Measurements from ENCODE around the gene PTPRE. TPM values are rescaled to one million over a fixed set of nuclear protein-coding genes. Genes with fewer than 3 reads are reported as not detected.

Gene PTPRE
- total and polyA plus RNA-seq, 2 of the 4 experiments (the other 2 are of a cell fraction) = 0.34 to 0.54 TPM

DNA sequence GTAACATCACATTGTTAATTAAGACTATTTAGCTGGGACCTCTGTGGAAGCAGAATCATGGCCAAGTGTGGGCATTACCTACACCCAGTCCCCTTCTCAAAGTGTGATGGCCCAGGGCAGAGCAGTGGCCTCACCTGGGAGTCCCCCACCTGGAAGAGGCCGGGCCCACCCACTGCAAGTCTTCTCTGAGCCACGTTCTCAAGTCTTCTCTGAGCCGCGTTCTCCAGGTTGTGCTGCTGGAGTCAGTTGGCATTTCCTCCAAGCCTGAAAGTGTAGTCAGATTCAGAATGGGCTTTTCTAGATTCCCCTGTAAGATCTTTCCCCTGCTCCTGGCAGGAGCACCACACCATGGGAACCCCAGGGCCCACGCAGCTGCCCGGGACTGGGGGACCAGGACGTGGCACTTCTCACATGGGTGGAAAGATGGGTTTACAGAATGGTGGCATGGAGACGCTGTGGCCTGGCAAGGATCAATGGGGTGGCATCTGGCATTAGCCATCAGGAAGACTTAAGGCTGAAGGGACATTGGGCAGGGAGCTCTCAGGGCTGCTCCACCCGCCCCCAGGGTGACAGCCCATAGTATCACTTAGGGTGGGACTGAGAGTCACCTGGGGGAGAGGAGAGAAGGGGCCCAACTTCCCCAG, 151.3 kb downstream of the PTPRE start:
- intact Hi-C loops (cut with micrococcal nuclease) = no loop called here
- H3K4me1 ChIP-seq (ENCODE audit: control insufficient read depth, insufficient read depth, low read length) = no peaks in the 10 kb centered on the region
- H3K36me3 ChIP-seq (ENCODE audit: control insufficient read depth, insufficient read depth, low read length) = no peaks in the 10 kb centered on the region
- no peak overlapping the region for H3K23ac ChIP-seq (ENCODE audit: low read depth, low read length)
- H2AK9ac ChIP-seq (replicated peaks; ENCODE audit: low read depth, low read length, poor library complexity) = no peak overlapping the region
- H3K9me1 ChIP-seq (ENCODE audit: insufficient read depth, low read length) = peaks cover 3% of the 10 kb centered on the region; the same call in 1 of the 2 replicates
- H3K27ac ChIP-seq (ENCODE audit: insufficient read depth, low read length) = no peak overlapping the region
- H3K18ac ChIP-seq (ENCODE audit: low read depth, low read length) = no peak overlapping the region
- H4K8ac ChIP-seq (ENCODE audit: low read depth in 2 of 2, low read length in 2 of 2) = no peak overlapping the region
- H3K79me1 ChIP-seq (ENCODE audit: low read depth in 1 of 2, low read length in 2 of 2) = no peaks in the 10 kb centered on the region
- H2AK5ac ChIP-seq (ENCODE audit: low read depth, low read length) = no peak overlapping the region
- H3K4me2 ChIP-seq (ENCODE audit: low read depth, low read length) = no peak overlapping the region
- dilution Hi-C loops (cut with HindIII; ENCODE audit: low sequenced_read_pairs, unreplicated experiment) = no loop called here
- BruUV-seq (replicated peaks) = no TSS peak
- no peaks in the 10 kb centered on the region; the same call in 1 of the 2 replicates for H3K27me3 ChIP-seq (ENCODE audit: control insufficient read depth, insufficient read depth, low read length)
- DNase-seq (no peak), ATAC-seq (ENCODE audit: low read depth) (no peak)
- no peak overlapping the region for H4K5ac ChIP-seq (ENCODE audit: low read depth, low read length)
- H3K56ac ChIP-seq (ENCODE audit: extremely low read depth, insufficient read depth, low read length) = no peak overlapping the region
- H4K91ac ChIP-seq (ENCODE audit: insufficient read depth, low read depth, low read length) = no peak overlapping the region
- TF ChIP-seq RCOR1 (IDR thresholded peaks at IDR 0.05; ENCODE audit: insufficient replicate concordance, low read length) (no peak), BHLHE40 (IDR thresholded peaks at IDR 0.05; ENCODE audit: low read depth, low read length) (no peak), MAFK (IDR thresholded peaks at IDR 0.05; ENCODE audit: low read depth, low read length) (no peak), CEBPB (IDR thresholded peaks at IDR 0.05; ENCODE audit: low read depth, low read length) (no peak), RAD21 (IDR thresholded peaks at IDR 0.05; ENCODE audit: low read length) (no peak), USF2 (IDR thresholded peaks at IDR 0.05; ENCODE audit: low read depth, low read length) (no peak), FOS (IDR thresholded peaks at IDR 0.05; ENCODE audit: low read depth, low read length) (no peak), RFX5 (IDR thresholded peaks at IDR 0.05; ENCODE audit: low read depth, low read length) (no peak), MXI1 (IDR thresholded peaks at IDR 0.05; ENCODE audit: borderline replicate concordance, low read depth, low read length) (no peak)
- TF ChIP-seq, protein P1, sequence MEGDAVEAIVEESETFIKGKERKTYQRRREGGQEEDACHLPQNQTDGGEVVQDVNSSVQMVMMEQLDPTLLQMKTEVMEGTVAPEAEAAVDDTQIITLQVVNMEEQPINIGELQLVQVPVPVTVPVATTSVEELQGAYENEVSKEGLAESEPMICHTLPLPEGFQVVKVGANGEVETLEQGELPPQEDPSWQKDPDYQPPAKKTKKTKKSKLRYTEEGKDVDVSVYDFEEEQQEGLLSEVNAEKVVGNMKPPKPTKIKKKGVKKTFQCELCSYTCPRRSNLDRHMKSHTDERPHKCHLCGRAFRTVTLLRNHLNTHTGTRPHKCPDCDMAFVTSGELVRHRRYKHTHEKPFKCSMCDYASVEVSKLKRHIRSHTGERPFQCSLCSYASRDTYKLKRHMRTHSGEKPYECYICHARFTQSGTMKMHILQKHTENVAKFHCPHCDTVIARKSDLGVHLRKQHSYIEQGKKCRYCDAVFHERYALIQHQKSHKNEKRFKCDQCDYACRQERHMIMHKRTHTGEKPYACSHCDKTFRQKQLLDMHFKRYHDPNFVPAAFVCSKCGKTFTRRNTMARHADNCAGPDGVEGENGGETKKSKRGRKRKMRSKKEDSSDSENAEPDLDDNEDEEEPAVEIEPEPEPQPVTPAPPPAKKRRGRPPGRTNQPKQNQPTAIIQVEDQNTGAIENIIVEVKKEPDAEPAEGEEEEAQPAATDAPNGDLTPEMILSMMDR (conservative IDR thresholded peaks at IDR 0.05; ENCODE audit: low read depth, low read length) = no peak
- no peak overlapping the region for H3K9ac ChIP-seq (ENCODE audit: low read depth, low read length)
- H2AFZ ChIP-seq (replicated peaks; ENCODE audit: low read length, poor library complexity) = no peak overlapping the region
- H3K4ac ChIP-seq (ENCODE audit: low read depth, low read length) = no peak overlapping the region
- H2BK15ac ChIP-seq (ENCODE audit: low read depth, low read length) = no peak overlapping the region
- 65% methylated on average over 8 of the region's 9 CpGs; no CpG with 5 or more reads in 1 of the 2 experiments for WGBS, 2 experiments (ENCODE audit: extremely low coverage in 2 of 2, insufficient read length in 1 of 2)
- no peak overlapping the region for H3K14ac ChIP-seq (replicated peaks; ENCODE audit: low read depth, low read length)
- in situ Hi-C loops (cut with MboI; ENCODE audit: low sequenced_read_pairs) = no loop called here
- ChIA-PET POLR2A (ENCODE audit: unreplicated experiment) (no interaction called here), CTCF (interaction anchor here (1.0 kb wide), 1 partner anchor 11 kb away, joined by 3 read pairs; no protein-coding TSS in a partner anchor)
- no peak overlapping the region for H2BK5ac ChIP-seq (ENCODE audit: low read depth, low read length, poor library complexity, severe bottlenecking)
- no peak overlapping the region for H3K4me3 ChIP-seq (ENCODE audit: insufficient read depth, low read depth, low read length)
- H4K20me1 ChIP-seq (ENCODE audit: insufficient read depth, low read length) = no peaks in the 10 kb centered on the region
- no peak overlapping the region for H2BK120ac ChIP-seq (ENCODE audit: low read depth, low read length)
- H2BK20ac ChIP-seq (ENCODE audit: low read depth, low read length) = no peak overlapping the region
- no peaks in the 10 kb centered on the region for H3K9me3 ChIP-seq (ENCODE audit: control insufficient read depth, insufficient read depth, low read length)
